Smooth muscle cell (in vitro differentiated cells): Measurements from ENCODE around the gene STAT6. TPM values are rescaled to one million over a fixed set of nuclear protein-coding genes. Genes with fewer than 3 reads are reported as not detected.

Source experiments
- DNase-seq: peaks from one replicate; lab custom pipeline; 2025; ENCODE audit not compliant: unreplicated experiment; lab: John Stamatoyannopoulos, UW
- H2AFZ ChIP-seq: fragments of 200-600 bp; sonication (generic); 2 replicates; pipeline ENCODE4 v1.6.0; 2016; ENCODE audit warnings: antibody characterized with exemption, low read depth, mild to moderate bottlenecking
- H3F3A ChIP-seq: fragments of 200-600 bp; sonication (generic); 2 replicates; pipeline ENCODE4 v1.6.0; 2017; ENCODE audit warnings: antibody characterized with exemption, low read depth
- H3K27ac ChIP-seq: fragments of 200-600 bp; sonication (generic); 2 replicates; pipeline ENCODE4 v1.5.1; 2016; ENCODE audit warnings: low read depth, mild to moderate bottlenecking
- H3K27me3 ChIP-seq: fragments of 200-600 bp; sonication (generic); 2 replicates; pipeline ENCODE4 v1.6.1; 2016; ENCODE audit warnings: low read depth, mild to moderate bottlenecking
- H3K36me3 ChIP-seq: fragments of 200-600 bp; sonication (generic); 2 replicates; pipeline ENCODE4 v1.5.1; 2016; ENCODE audit warnings: low read depth
- H3K4me1 ChIP-seq: fragments of 200-600 bp; sonication (generic); 2 replicates; pipeline ENCODE4 v1.5.1; 2016; ENCODE audit warnings: low read depth
- H3K4me2 ChIP-seq: fragments of 200-600 bp; sonication (generic); 2 replicates; pipeline ENCODE4 v1.6.0; 2016; ENCODE audit warnings: mild to moderate bottlenecking
- H3K4me3 ChIP-seq: fragments of 200-600 bp; sonication (generic); 2 replicates; pipeline ENCODE4 v1.5.1; 2016; ENCODE audit warnings: mild to moderate bottlenecking
- H3K79me2 ChIP-seq: fragments of 200-600 bp; sonication (generic); 2 replicates; pipeline ENCODE4 v1.6.0; 2016; ENCODE audit warnings: low read depth, mild to moderate bottlenecking
- H3K9ac ChIP-seq: fragments of 200-600 bp; sonication (generic); 2 replicates; pipeline ENCODE4 v1.6.0; 2016; ENCODE audit warnings: low read depth
- H3K9me3 ChIP-seq: fragments of 200-600 bp; sonication (generic); replicated peaks from 2 replicates; pipeline ENCODE4 v1.5.1; 2016; ENCODE audit warnings: low read depth
- H4K20me1 ChIP-seq: fragments of 200-600 bp; sonication (generic); 2 replicates; pipeline ENCODE4 v1.6.0; 2016; ENCODE audit warnings: low read depth
- WGBS: methylation state at CpG from one replicate; pipeline ENCODE4 v1.1.7; 2016; ENCODE audit warnings: low lambda C conversion rate; 5-methylcytosine and 5-hydroxymethylcytosine counted together
- polyA plus RNA-seq: library from polyadenylated mRNA; unstranded; fragments of >200 nt; fragmentation: Nextera tagmentation; extraction: Ambion mirVana; gene quantifications from 2 replicates; pipeline ENCODE4 v1.2.1, GENCODE V29; 2016
- total RNA-seq: library from RNA; depleted of rRNA; stranded (reverse); fragments of >200 nt; gene quantifications from 2 replicates; pipeline ENCODE4 v1.2.3, GENCODE V29; 2014
- TF ChIP-seq, protein P1 (sequence below): fragments of 200-600 bp; sonication (generic); IDR thresholded peaks from 2 replicates; pipeline ENCODE4 v1.5.1; 2017; ENCODE audit warnings: borderline replicate concordance, mild to moderate bottlenecking, antibody characterized with exemption; ENCODE audit not compliant: insufficient read depth, poor library complexity, severe bottlenecking

The STAT6 gene
- total and polyA plus RNA-seq, 2 experiments from 2014 or later: 38.7 to 39.1 TPM

- peaks cover 14% of the 10 kb centered on the region for H4K20me1 ChIP-seq
- H3K4me1 ChIP-seq: peaks cover 5% of the 10 kb centered on the region
- no peaks in the 10 kb centered on the region for H3K79me2 ChIP-seq
- H3F3A ChIP-seq: peaks cover 33% of the 10 kb centered on the region
- TF ChIP-seq, protein P1, sequence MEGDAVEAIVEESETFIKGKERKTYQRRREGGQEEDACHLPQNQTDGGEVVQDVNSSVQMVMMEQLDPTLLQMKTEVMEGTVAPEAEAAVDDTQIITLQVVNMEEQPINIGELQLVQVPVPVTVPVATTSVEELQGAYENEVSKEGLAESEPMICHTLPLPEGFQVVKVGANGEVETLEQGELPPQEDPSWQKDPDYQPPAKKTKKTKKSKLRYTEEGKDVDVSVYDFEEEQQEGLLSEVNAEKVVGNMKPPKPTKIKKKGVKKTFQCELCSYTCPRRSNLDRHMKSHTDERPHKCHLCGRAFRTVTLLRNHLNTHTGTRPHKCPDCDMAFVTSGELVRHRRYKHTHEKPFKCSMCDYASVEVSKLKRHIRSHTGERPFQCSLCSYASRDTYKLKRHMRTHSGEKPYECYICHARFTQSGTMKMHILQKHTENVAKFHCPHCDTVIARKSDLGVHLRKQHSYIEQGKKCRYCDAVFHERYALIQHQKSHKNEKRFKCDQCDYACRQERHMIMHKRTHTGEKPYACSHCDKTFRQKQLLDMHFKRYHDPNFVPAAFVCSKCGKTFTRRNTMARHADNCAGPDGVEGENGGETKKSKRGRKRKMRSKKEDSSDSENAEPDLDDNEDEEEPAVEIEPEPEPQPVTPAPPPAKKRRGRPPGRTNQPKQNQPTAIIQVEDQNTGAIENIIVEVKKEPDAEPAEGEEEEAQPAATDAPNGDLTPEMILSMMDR: no peak
- no peaks in the 10 kb centered on the region for H3K9me3 ChIP-seq
- no peak overlapping the region for H3K4me2 ChIP-seq
- no peak overlapping the region for H3K9ac ChIP-seq
- H3K36me3 ChIP-seq: no peaks in the 10 kb centered on the region
- no peak overlapping the region for H3K27ac ChIP-seq
- H3K4me3 ChIP-seq: no peak overlapping the region
- no peak for DNase-seq
- WGBS: 95% methylated on average over 11 of the region's 11 CpGs
- no peaks in the 10 kb centered on the region for H3K27me3 ChIP-seq
- H2AFZ ChIP-seq: no peak overlapping the region
Observed at GRCh38 chr12:57099047-57099714, 12.0 kb downstream of the STAT6 start.

GRCh38 chr12:57098546-57098945, 12.6 kb downstream of the STAT6 start:
- TF ChIP-seq, protein P1: no peak
- Histone ChIP-seq H3K79me2 (peaks cover under 1% of the 10 kb centered on the region), H4K20me1 (peaks cover 18% of the 10 kb centered on the region), H3F3A (peaks cover 34% of the 10 kb centered on the region), H3K4me3 (no peak overlapping the region), H3K9ac (no peak overlapping the region), H3K27ac (no peak overlapping the region), H3K27me3 (no peaks in the 10 kb centered on the region), H3K36me3 (no peaks in the 10 kb centered on the region), H3K9me3 (no peaks in the 10 kb centered on the region), H3K4me2 (no peak overlapping the region), H3K4me1 (peaks cover 11% of the 10 kb centered on the region), H2AFZ (no peak overlapping the region)
- DNase-seq: no peak
- 100% methylated on average over 1 of the region's 1 CpG for WGBS

DNA sequence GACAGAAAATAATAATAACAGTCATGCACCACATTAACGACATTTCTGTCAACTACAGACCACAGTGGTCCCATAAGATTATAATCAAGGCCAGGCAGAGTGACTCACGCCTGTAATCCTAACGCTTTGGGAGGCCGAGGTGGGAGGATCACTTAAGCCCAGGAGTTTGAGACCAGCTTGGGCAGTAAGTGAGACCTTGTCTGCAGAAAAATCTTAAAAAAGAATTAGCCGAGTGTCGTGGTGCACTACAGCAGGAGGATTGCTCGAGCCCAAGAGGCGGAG, 13.7 kb downstream of the STAT6 start:
- no peak overlapping the region for H3K4me2 ChIP-seq
- H3K27me3 ChIP-seq: no peaks in the 10 kb centered on the region
- H4K20me1 ChIP-seq: peaks cover 28% of the 10 kb centered on the region
- H3K9me3 ChIP-seq: no peaks in the 10 kb centered on the region
- 53% methylated on average over 8 of the region's 8 CpGs for WGBS
- no peaks in the 10 kb centered on the region for H3K36me3 ChIP-seq
- H3K27ac ChIP-seq: peak overlapping the region; percentile 92
- no peak overlapping the region for H3K4me3 ChIP-seq
- H2AFZ ChIP-seq: no peak overlapping the region
- H3K4me1 ChIP-seq: peaks cover 15% of the 10 kb centered on the region
- peaks cover 6% of the 10 kb centered on the region for H3K79me2 ChIP-seq
- no peak overlapping the region for H3K9ac ChIP-seq
- peaks cover 39% of the 10 kb centered on the region for H3F3A ChIP-seq
- DNase-seq: no peak
- TF ChIP-seq, protein P1: no peak

DNA sequence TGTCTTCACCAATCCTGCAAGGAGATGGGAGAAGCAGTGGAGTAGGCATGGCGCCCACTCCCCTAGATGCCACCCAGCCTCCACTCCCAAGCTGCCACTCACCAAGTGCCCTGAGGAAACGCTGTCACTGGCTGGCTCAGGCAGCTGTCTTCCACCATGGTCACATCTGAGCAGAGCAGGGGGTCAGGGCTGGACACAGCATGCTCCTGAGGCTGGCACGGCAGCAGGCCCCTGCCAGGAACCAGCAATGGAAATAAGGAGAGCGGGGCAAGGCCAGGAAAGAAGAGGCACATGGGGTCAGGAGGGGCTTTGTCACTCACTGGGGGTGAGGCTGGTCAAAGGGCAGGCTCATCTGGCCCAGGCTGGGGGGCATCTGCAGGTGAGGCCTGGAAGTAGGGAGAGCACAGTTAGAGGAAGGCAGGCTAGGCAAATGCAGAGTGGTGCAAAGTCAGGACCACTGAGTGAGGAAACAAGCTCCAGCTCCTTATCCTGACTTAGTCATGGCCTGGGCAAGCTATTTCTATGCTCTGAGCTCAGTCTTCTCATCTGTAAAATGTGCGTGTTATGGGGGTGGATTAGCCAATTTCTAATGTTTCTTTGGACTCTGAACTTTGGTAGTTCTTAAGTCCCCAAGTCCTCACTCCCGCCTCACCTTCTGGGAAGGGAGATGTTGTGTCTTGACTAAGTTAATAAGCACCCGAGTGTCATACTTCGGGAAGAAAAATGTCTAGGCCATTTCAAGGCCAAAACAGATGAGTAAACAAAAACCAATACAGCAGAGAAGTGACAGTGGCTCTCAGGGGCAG, 14.2 kb downstream of the STAT6 start:
- no peak overlapping the region for H3K9ac ChIP-seq
- no peak overlapping the region for H3K4me2 ChIP-seq
- H3K4me1 ChIP-seq: peaks cover 15% of the 10 kb centered on the region
- no peak for DNase-seq
- no peaks in the 10 kb centered on the region for H3K36me3 ChIP-seq
- H4K20me1 ChIP-seq: peaks cover 33% of the 10 kb centered on the region
- TF ChIP-seq, protein P1: no peak
- H3K79me2 ChIP-seq: peaks cover 11% of the 10 kb centered on the region
- H2AFZ ChIP-seq: no peak overlapping the region
- peak overlapping the region; percentile 92 for H3K27ac ChIP-seq
- no peaks in the 10 kb centered on the region for H3K9me3 ChIP-seq
- peaks cover 45% of the 10 kb centered on the region for H3F3A ChIP-seq
- H3K4me3 ChIP-seq: no peak overlapping the region
- H3K27me3 ChIP-seq: no peaks in the 10 kb centered on the region
- WGBS: 87% methylated on average over 8 of the region's 8 CpGs
